WTC11 (cell line): ENCODE data around the gene MARCHF10.

Experiments used
- CTCF ChIP-seq: fragments of 200-600 bp; IDR thresholded peaks from 2 replicates; pipeline ENCODE4 v1.8.0; 2022; ENCODE audit warnings: antibody characterized with exemption
- TF ChIP-seq, protein P1 (sequence below): sonication (generic); formaldehyde crosslinking; IDR thresholded peaks from 2 replicates; pipeline ENCODE4 v1.8.1; 2022; ENCODE audit warnings: mild to moderate bottlenecking, missing genetic modification reagents, moderate library complexity, borderline replicate concordance

DNA sequence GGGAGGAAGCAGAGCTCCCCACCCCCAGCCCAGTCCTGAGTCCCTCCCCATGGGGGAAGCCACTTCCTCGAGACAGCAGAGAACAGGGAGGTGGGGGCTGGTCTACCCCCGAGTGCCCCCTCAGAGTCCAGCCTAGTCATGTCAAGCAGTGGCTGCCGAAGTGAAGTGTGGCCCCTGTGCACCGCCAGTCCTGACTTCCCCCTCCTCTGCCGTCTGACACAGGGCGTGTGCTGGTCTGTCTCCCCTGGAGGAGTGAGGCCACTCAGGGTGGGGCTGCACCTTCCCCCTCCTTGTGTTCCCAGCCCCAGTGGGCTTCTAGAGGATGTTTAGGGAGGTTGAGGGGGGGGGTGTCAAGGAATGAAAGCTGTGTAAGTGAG lies 133.8 kb downstream of the MARCHF10 start:
- TF ChIP-seq CTCF, result no peak
- TF ChIP-seq, protein P1, sequence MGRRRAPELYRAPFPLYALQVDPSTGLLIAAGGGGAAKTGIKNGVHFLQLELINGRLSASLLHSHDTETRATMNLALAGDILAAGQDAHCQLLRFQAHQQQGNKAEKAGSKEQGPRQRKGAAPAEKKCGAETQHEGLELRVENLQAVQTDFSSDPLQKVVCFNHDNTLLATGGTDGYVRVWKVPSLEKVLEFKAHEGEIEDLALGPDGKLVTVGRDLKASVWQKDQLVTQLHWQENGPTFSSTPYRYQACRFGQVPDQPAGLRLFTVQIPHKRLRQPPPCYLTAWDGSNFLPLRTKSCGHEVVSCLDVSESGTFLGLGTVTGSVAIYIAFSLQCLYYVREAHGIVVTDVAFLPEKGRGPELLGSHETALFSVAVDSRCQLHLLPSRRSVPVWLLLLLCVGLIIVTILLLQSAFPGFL (CRISPR knock-in tag), result no peak
